Measurements from ENCODE around the gene TNFSF13.

Gene TNFSF13, protein sequence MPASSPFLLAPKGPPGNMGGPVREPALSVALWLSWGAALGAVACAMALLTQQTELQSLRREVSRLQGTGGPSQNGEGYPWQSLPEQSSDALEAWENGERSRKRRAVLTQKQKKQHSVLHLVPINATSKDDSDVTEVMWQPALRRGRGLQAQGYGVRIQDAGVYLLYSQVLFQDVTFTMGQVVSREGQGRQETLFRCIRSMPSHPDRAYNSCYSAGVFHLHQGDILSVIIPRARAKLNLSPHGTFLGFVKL

GRCh38 chr17:7558544-7559319, at the start of gene TNFSF13:
TNFSF13 (plus strand) TSS chr17:7558750; CDS start chr17:7559040, 290 bp downstream.
- no peak for DNase-seq (ENCODE audit: extremely low read depth, low read depth)
- no peak for TF ChIP-seq CTCF (IDR thresholded peaks at IDR 0.05; ENCODE audit: low read depth, low read length, missing control alignments)
- no peak within 1 kb of the TSS for H3K4me3 ChIP-seq (replicated peaks; ENCODE audit: low read depth, low read length)

DNA sequence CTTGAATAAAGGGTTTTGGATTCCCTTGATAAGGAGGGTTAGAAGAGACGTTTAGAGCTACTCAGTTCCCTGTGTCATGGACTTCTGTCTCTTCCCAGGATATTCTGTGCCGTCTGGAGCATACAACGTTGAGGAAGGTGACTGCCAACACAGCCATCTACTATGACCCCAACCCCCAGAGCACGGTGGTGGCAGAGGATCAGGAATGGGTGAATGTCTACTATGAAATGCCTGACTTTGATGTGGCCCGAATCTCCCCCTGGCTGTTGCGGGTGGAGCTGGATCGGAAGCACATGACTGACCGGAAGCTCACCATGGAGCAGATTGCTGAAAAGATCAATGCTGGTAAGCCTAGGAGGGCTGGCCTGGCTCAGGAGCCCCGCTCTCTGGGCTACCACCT, 49.7 kb upstream of the TNFSF13 start:
- no peak overlapping the region for H3K4me3 ChIP-seq (replicated peaks; ENCODE audit: low read depth, low read length)
- no peak for DNase-seq (ENCODE audit: extremely low read depth, low read depth)
- TF ChIP-seq CTCF (IDR thresholded peaks at IDR 0.05; ENCODE audit: low read depth, low read length, missing control alignments), result no peak

DNA sequence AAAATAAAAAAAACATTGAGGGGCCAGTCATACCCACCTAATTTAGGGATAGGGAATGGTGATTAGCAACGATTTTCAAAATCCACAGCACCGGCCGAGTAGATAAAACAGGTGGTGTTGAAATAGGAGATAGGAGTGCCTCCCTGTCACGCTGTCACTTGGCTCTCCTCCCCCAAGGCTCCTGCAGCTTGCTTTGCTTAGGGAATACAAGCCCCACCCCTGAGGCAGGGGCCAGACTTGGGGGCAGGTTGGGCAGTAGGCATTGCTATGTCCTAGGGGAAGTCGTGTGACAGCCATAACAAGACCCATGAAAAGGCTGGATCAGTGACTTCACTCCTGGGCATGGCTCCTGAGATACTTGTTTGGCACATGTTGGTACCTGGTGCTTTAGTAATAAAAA, 48.6 kb upstream of the TNFSF13 start:
- TF ChIP-seq CTCF (IDR thresholded peaks at IDR 0.05; ENCODE audit: low read depth, low read length, missing control alignments), result no peak
- DNase-seq (ENCODE audit: extremely low read depth, low read depth), result no peak
- H3K4me3 ChIP-seq (replicated peaks; ENCODE audit: low read depth, low read length), result no peak overlapping the region

GRCh38 chr17:7511108-7511507, 47.4 kb upstream of the TNFSF13 start:
- TF ChIP-seq CTCF (IDR thresholded peaks at IDR 0.05; ENCODE audit: low read depth, low read length, missing control alignments), result no peak
- no peak overlapping the region for H3K4me3 ChIP-seq (replicated peaks; ENCODE audit: low read depth, low read length)
- no peak for DNase-seq (ENCODE audit: extremely low read depth, low read depth)

- TF ChIP-seq CTCF (IDR thresholded peaks at IDR 0.05; ENCODE audit: low read depth, low read length, missing control alignments), result no peak
- no peak for DNase-seq (ENCODE audit: extremely low read depth, low read depth)
- H3K4me3 ChIP-seq (replicated peaks; ENCODE audit: low read depth, low read length), result no peak overlapping the region
Measured at GRCh38 chr17:7512105-7512504, 46.4 kb upstream of the TNFSF13 start.

GRCh38 chr17:7512824-7513540, 45.6 kb upstream of the TNFSF13 start:
- DNase-seq (ENCODE audit: extremely low read depth, low read depth), result no peak
- no peak for TF ChIP-seq CTCF (IDR thresholded peaks at IDR 0.05; ENCODE audit: low read depth, low read length, missing control alignments)
- no peak overlapping the region for H3K4me3 ChIP-seq (replicated peaks; ENCODE audit: low read depth, low read length)

All from HFF-Myc (cell line).